Gastrocnemius medialis (tissue), 4 donors: ENCODE data around the gene USP32. TPM values are rescaled to one million over a fixed set of nuclear protein-coding genes. Genes with fewer than 3 reads are reported as not detected.
"Not testable (repeated sequence)": the region's sequence is repeated elsewhere in the genome, so short reads cannot be mapped to it uniquely, and the experiment has no call there.

ENCODE experiments used
- ATAC-seq, 2 donors: fragments of 150-250 bp; one replicate each; pipeline ENCODE4 v1.9.1; 2016
- DNase-seq, 2 donors: peaks; one replicate each; pipeline ENCODE4 v3.0.0-alpha.2; 2019
- H3K27ac ChIP-seq, 4 donors: fragments of 200-600 bp; sonication (generic); 1 replicate in 1 of 4; 2 replicates in 3 of 4; pipeline ENCODE4 v1.5.1; 2016 to 2018; ENCODE audit warnings: mild to moderate bottlenecking in 2 of 4, moderate library complexity in 1 of 4
- H3K27me3 ChIP-seq, 3 donors: fragments of 200-600 bp; sonication (generic) in 2 of 3; 1 replicate in 1 of 3; 2 replicates in 2 of 3; pipeline versions ENCODE4 v1.5.1 to v1.6.0; 2016 to 2019; ENCODE audit warnings: mild to moderate bottlenecking in 1 of 3, moderate library complexity in 1 of 3
- H3K36me3 ChIP-seq, 2 donors: fragments of 200-600 bp; sonication (generic) in 1 of 2; one replicate each; pipeline ENCODE4 v1.5.1; 2017 to 2018
- H3K4me1 ChIP-seq, 2 donors: fragments of 200-600 bp; sonication (generic) in 1 of 2; one replicate each; pipeline ENCODE4 v1.5.1; 2016 to 2017; ENCODE audit warnings: mild to moderate bottlenecking in 2 of 2
- H3K4me3 ChIP-seq, 4 donors: fragments of 200-600 bp; sonication (generic) in 3 of 4; 1 replicate in 1 of 4; 2 replicates in 3 of 4; pipeline ENCODE4 v1.5.1; 2016 to 2019; ENCODE audit warnings: mild to moderate bottlenecking in 2 of 4
- H3K9me3 ChIP-seq, 3 donors: fragments of 200-600 bp; sonication (generic) in 2 of 3; 1 replicate in 1 of 3; 2 replicates in 2 of 3; pipeline ENCODE4 v1.5.1; 2016 to 2019
- POLR2A ChIP-seq, 2 donors: fragments of 450-650 bp; IDR thresholded peaks; one replicate each; pipeline ENCODE4 v1.6.1; 2017; ENCODE audit warnings: antibody characterized with exemption in 2 of 2, mild to moderate bottlenecking in 2 of 2, moderate library complexity in 2 of 2
- in situ Hi-C, 4 donors: fragments of 200-750 bp; cut with MboI; loops; one replicate each; pipeline versions ENCODE4 v1.15.0 to v1.8.0; 2017; ENCODE audit warnings: low sequenced_read_pairs in 4 of 4
- intact Hi-C: fragments of 100-400 bp; cut with DNase I; formaldehyde crosslinking; loops from one replicate; pipeline ENCODE4 v1.15.1; 2023; ENCODE audit warnings: low total_unique reads
- total RNA-seq, 4 donors: library from RNA; depleted of rRNA; stranded (reverse); fragments of >200 nt; gene quantifications; one replicate each; pipeline versions ENCODE4 v1.1.0 to v1.2.3, GENCODE V29; 2016
- TF ChIP-seq, protein P1 (sequence below), 5 experiments: fragments of 450-650 bp in 3 of 5; fragments of 200-600 bp in 2 of 5; sonication (generic) in 2 of 5; IDR thresholded peaks in 4 of 5; conservative IDR thresholded peaks in 1 of 5; 1 replicate in 4 of 5; 2 replicates in 1 of 5; pipeline ENCODE4 v1.5.1; 2016 to 2019; ENCODE audit warnings: antibody characterized with exemption in 5 of 5, mild to moderate bottlenecking in 3 of 5, moderate library complexity in 3 of 5

USP32 gene
- total RNA-seq, 4 donors from 2014 or later, result 44.4 to 83.2 (median 52.5) TPM

DNA sequence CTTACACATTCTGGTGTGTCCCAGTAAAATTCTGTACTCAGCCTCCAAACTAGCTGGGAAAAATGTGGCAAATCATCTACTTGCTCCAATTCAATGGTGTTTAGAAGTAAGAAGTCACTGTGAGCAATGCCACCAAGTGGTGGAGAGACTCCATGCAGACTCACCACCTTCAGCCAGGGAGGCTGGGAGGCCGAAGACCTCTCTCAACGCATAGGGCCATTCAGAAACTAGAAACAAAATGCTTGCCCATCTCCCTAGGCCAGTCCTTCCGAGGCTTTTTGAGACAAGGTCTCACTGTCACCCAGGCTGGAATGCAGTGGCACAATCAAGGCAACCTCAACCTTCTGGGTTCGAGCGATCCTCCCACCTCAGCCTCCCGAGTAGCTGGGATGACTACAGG is 217.2 kb downstream of the USP32 start:
- H3K9me3 ChIP-seq, ATAC-seq, DNase-seq, intact Hi-C loops, H3K27me3 ChIP-seq, H3K27ac ChIP-seq, H3K4me3 ChIP-seq: not testable (repeated sequence)
- peaks cover 0 to 19% of the 10 kb centered on the region in 2 donors for H3K36me3 ChIP-seq
- TF ChIP-seq, protein P1, sequence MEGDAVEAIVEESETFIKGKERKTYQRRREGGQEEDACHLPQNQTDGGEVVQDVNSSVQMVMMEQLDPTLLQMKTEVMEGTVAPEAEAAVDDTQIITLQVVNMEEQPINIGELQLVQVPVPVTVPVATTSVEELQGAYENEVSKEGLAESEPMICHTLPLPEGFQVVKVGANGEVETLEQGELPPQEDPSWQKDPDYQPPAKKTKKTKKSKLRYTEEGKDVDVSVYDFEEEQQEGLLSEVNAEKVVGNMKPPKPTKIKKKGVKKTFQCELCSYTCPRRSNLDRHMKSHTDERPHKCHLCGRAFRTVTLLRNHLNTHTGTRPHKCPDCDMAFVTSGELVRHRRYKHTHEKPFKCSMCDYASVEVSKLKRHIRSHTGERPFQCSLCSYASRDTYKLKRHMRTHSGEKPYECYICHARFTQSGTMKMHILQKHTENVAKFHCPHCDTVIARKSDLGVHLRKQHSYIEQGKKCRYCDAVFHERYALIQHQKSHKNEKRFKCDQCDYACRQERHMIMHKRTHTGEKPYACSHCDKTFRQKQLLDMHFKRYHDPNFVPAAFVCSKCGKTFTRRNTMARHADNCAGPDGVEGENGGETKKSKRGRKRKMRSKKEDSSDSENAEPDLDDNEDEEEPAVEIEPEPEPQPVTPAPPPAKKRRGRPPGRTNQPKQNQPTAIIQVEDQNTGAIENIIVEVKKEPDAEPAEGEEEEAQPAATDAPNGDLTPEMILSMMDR (IDR thresholded peaks at IDR 0.05 in 4 of 5, conservative IDR thresholded peaks at IDR 0.05 in 1 of 5), result peak; percentile 10 to 35 (median 13)
- in situ Hi-C loops, result loop anchor here in 3 of 4 donors (25.0 kb wide), 3 partner anchors 88 to 512 kb away; no protein-coding TSS in a partner anchor
- H3K4me1 ChIP-seq, result peaks cover 6 to 11% of the 10 kb centered on the region in 2 donors

DNA sequence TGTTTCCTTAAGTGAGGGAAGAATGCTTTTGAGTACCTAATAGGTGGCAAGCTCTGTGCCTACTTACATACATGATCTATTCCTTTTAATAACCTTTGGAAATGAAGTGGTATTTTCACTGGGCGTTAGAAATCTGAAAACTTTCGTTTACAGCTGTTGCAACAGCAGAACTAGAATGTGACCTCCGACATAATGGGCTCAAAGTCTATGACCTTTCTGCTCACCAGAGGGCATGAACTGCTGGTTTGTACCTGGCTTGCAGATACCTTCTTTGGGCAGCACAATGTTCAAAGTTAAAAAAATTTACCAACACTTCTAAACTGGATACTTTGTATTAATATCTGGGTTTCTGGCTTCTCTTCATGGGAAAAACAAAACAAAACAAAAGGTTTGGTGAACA is 217.9 kb downstream of the USP32 start:
- no peaks in the 10 kb centered on the region for H3K9me3 ChIP-seq
- H3K4me1 ChIP-seq, result peaks cover 10 to 18% of the 10 kb centered on the region in 2 donors
- intact Hi-C loops (no loop called here), in situ Hi-C loops (loop anchor here in 1 of 4 donors (25.0 kb wide), 1 partner anchor 88 kb away; no protein-coding TSS in a partner anchor)
- H3K27ac ChIP-seq, result no peak overlapping the region
- no peak overlapping the region for H3K4me3 ChIP-seq
- DNase-seq, result no peak
- ATAC-seq, result no peak
- no peaks in the 10 kb centered on the region for H3K27me3 ChIP-seq
- H3K36me3 ChIP-seq, result peaks cover 0 to 12% of the 10 kb centered on the region in 2 donors
- no peak for TF ChIP-seq POLR2A (IDR thresholded peaks at IDR 0.05)
- TF ChIP-seq, protein P1 (IDR thresholded peaks at IDR 0.05 in 4 of 5, conservative IDR thresholded peaks at IDR 0.05 in 1 of 5), result no peak

DNA sequence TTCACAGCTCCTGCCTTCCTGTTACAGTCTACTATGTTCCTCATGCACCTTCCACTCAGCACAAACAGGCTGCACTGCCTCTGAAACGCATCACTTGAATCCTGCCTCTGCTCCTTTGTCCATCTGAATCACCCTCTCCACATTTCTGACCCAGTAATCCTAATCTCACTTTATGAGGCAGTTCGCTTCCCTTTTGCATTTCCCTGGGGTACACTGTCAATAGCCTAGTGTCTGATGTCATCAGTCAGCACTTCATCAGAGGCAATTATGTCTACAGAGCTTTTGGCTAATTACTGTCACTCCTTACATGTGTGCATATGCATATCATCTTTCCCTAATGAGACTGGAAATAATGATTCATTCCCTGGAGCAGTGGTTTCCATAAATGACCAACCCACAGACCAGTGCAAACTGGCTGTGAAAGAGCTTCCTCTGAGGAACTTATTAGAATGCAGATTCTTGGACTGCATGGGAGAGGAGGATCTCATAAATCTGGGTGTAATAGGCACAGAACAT is 218.6 kb downstream of the USP32 start:
- ATAC-seq, result no peak

DNA sequence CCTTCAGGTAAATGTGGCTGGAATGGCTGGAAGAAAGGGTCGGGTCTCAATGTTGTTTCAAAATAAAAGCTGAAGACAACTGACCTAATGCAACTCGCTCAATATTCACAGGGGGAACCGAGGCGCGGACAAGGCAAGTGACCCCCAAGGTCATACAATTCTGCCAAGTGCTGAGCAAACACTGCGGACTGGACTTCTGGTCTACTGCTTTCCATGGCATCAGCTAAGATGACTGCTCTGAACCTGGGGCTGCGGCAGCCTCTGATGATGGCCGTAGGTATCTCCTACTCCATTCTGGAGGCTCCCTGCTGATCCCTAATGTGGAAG is 220.2 kb downstream of the USP32 start:
- H3K36me3 ChIP-seq, result no peaks in the 10 kb centered on the region
- H3K27ac ChIP-seq, result no peak overlapping the region
- ATAC-seq (no peak), DNase-seq (no peak)
- no peak overlapping the region for H3K4me3 ChIP-seq
- TF ChIP-seq, protein P1 (IDR thresholded peaks at IDR 0.05 in 4 of 5, conservative IDR thresholded peaks at IDR 0.05 in 1 of 5), result no peak
- no peak for TF ChIP-seq POLR2A (IDR thresholded peaks at IDR 0.05)
- intact Hi-C loops, result no loop called here
- peaks cover 0 to 5% (median 0%) of the 10 kb centered on the region in 3 donors for H3K27me3 ChIP-seq
- H3K9me3 ChIP-seq, result no peaks in the 10 kb centered on the region
- peaks cover 10 to 18% of the 10 kb centered on the region in 2 donors for H3K4me1 ChIP-seq
- in situ Hi-C loops, result loop anchor here in 1 of 4 donors (25.0 kb wide), 1 partner anchor 91 kb away; no protein-coding TSS in a partner anchor

More for the DNA sequence above, 218.6 kb downstream of the USP32 start:
- no peaks in the 10 kb centered on the region for H3K9me3 ChIP-seq
- no peak overlapping the region for H3K27ac ChIP-seq
- H3K4me3 ChIP-seq, result no peak overlapping the region
- DNase-seq, result no peak
- H3K4me1 ChIP-seq, result peaks cover 10 to 18% of the 10 kb centered on the region in 2 donors
- H3K27me3 ChIP-seq, result no peaks in the 10 kb centered on the region
- intact Hi-C loops, result no loop called here
- in situ Hi-C loops, result loop anchor here in 1 of 4 donors (25.0 kb wide), 1 partner anchor 89 kb away; no protein-coding TSS in a partner anchor
- TF ChIP-seq, protein P1 (IDR thresholded peaks at IDR 0.05 in 4 of 5, conservative IDR thresholded peaks at IDR 0.05 in 1 of 5), result no peak
- no peak for TF ChIP-seq POLR2A (IDR thresholded peaks at IDR 0.05)
- H3K36me3 ChIP-seq, result peaks cover 0 to 5% of the 10 kb centered on the region in 2 donors
